Measurements from ENCODE around the gene C1orf53.

GRCh38 chr1:197951089-197951488 lies 48.7 kb downstream of the C1orf53 start:
- TF ChIP-seq CTCF (IDR thresholded peaks at IDR 0.05; ENCODE audit: control extremely low read depth in 1 of 3, insufficient read depth in 1 of 3, low read depth in 1 of 3, low read length in 3 of 3) = no peak
- TF ChIP-seq CREB1 (IDR thresholded peaks at IDR 0.05) = no peak
- no peak for TF ChIP-seq RFX5 (IDR thresholded peaks at IDR 0.05; ENCODE audit: borderline replicate concordance, low read depth, low read length)
- TF ChIP-seq CEBPB (IDR thresholded peaks at IDR 0.05; ENCODE audit: low read depth, low read length) = no peak
